NB4 (cell line): ENCODE measurements around the gene KDM4D.

Source experiments
- CTCF ChIP-seq: IDR thresholded peaks from one replicate; pipeline ENCODE4 v1.5.1; 2012; ENCODE audit warnings: low read depth, low read length
- MAX ChIP-seq: IDR thresholded peaks from 2 replicates; pipeline ENCODE4 v1.6.1; 2011; ENCODE audit warnings: low read depth, low read length
- POLR2A ChIP-seq: IDR thresholded peaks from 2 replicates; pipeline ENCODE4 v1.6.1; 2011; ENCODE audit warnings: mild to moderate bottlenecking; ENCODE audit not compliant: insufficient read length; ENCODE audit errors: extremely low read depth

GRCh38 chr11:95042239-95042638, 68.7 kb downstream of the KDM4D start:
- TF ChIP-seq CTCF (no peak), MAX (no peak), POLR2A (no peak)
